ENCODE data around the gene R3HCC1L. TPM values are rescaled to one million over a fixed set of nuclear protein-coding genes. Genes with fewer than 3 reads are reported as not detected.
A peak's percentile ranks its signal among the peaks of the same experiment; 100 is the strongest.
"Not testable (repeated sequence)": the region's sequence is repeated elsewhere in the genome, so short reads cannot be mapped to it uniquely, and the experiment has no call there.

The R3HCC1L gene
- total RNA-seq, 1 donor from 2014 or later, result 15.1 TPM

DNA sequence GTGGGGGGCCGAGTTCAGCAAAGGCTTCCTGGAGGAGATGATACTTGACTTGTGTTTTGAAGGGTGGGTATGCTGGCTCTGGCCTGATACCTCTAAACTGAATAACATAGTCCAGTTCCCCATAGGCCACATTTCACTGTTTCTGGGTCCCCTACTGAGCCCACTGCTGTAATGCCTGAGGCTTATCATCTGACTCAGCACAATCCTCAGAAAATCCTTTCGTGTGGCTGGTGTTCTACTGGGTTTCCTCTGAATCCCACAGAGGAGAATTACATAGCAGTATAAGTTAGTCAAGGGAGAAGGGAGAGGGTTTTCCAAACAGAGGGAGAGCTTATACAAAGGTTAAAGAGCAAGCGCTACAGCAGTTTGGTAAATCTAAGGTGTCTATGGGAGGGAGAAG is 2.8 kb upstream of the R3HCC1L start:
- DNase-seq, result no peak

DNA sequence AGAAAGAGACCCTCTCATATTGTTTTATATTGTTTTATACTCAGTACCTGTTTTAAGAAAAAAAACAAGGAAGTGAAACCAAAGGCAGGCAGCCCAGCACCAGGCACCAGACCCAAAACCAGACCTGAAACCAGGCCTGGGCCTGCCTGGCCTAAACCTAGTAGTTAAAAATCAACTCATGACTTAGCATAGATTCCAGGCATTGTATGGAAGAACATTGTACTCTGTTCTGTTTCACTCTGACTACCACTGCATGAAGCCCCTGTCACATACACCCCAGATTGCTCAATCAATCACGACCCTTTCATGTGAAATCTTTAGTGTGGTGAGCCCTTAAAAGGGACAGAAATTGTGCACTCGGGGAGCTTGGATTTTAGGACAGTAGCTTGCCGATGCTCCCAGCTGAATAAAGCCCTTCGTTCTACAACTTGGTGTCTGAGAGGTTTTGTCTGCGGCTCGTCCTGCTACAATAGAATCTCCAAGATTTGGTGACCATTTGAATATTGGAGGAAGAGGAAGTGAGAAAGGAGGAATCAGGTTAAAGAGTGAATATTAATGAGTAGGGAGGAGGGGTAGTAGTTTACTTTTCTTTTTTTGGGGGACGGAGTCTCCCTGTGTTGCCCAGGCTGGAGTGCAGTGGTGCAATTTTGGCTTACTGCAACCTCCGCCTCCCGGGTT is 1.2 kb upstream of the R3HCC1L start:
- DNase-seq, result not testable (repeated sequence)

- DNase-seq, result peak; percentile 30
Observed at GRCh38 chr10:98134117-98134430, 383 bp upstream of the R3HCC1L start.

DNA sequence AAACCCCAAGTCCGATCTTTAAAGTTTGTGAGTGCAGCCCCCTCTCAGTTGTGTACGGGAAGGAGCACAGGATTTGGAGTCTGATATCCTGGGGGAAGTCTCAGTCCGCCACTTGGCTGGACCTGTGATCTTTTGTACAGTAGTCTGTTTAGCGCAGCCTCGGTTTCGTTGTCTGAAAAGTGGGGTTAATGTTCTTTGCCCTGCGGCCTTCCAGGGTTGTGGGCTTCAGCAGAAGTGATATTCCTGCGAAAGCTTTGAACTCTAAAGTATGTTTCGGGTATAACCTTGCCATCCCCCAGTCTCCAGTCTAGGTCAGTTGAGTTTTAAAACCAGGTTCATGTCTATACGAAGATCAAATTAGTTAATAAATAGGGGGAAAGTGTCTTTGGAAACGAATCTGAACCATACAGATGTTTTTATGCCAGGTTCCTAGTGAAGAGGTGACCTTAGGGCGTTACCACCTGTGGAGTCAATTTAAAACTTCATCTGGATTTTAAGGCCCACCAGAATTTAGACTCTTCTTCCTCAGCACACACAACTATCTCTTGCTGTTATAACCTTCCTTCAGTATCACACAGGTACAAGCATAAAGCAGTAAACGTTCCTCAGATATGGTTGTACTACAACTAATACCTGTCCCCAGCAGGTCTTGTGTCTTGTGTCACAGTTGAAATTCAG is 904 bp downstream of the R3HCC1L start:
- DNase-seq, result peak; percentile 24

DNA sequence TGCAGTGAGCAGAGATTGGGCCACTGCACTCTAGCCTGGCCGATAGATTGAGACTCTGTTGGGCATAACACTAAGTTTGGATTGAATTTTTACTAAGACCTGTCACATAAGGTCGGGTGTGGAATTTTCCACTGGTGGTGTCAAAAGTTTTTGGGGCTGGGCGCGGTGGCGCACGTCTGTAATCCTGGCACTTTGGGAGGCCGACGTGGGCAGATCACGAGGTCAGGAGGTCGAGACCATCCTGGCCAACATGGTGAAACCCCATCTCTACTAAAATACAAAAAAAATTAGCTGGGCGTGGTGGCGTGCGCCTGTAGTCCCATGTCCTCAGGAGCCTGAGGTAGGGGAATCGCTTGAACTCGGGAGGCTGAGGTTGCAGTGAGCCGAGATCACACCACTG is 2.3 kb downstream of the R3HCC1L start:
- DNase-seq, result not testable (repeated sequence)

- no peak for DNase-seq
Observed at GRCh38 chr10:98138031-98138430, 3.6 kb downstream of the R3HCC1L start.

DNA sequence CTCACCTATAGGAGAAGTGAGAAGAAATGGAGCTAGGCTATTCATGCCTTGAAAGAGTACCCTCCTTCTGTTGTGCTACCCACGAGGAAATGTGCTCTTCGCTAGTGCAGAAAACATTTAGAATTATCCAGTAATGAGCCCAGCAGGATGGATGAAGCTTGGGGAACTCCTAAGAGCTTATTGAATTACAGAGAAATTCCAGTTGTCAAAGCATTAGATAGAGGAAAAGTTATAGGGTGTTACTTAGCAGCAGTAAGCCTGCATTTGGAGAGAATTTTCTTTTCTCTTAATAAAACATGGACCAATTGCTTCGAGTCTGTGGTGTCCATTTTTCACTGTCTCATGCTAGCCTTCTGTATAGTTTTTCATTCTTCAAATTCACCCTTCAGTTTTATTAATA is 5.0 kb downstream of the R3HCC1L start:
- DNase-seq, result no peak

- DNase-seq, result no peak
Observed at GRCh38 chr10:98141484-98142073, 7.1 kb downstream of the R3HCC1L start.

GRCh38 chr10:98144985-98145384 is 10.5 kb downstream of the R3HCC1L start:
- DNase-seq, result no peak

GRCh38 chr10:98149858-98150257 is 15.4 kb downstream of the R3HCC1L start:
- DNase-seq, result no peak

DNA sequence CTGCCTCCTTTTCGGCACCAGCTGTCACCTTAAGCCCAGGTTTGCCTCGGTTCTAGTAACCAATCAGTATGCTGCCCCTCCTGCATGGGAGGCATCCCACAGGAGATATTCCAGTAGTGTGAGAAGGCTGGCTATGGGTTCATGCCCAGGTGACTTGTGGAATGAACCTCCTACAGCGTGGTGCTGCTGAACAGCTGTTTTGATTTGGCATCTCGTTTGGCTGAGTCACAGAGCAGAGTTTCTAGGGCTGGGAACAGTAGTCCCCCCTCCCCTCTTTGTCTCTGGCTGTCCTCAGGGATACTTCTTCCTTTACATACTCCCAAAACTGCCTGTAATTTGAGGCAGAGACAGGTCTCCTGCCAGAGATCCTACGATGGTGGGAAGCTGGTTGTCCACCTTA is 16.1 kb downstream of the R3HCC1L start:
- no peak for DNase-seq

DNA sequence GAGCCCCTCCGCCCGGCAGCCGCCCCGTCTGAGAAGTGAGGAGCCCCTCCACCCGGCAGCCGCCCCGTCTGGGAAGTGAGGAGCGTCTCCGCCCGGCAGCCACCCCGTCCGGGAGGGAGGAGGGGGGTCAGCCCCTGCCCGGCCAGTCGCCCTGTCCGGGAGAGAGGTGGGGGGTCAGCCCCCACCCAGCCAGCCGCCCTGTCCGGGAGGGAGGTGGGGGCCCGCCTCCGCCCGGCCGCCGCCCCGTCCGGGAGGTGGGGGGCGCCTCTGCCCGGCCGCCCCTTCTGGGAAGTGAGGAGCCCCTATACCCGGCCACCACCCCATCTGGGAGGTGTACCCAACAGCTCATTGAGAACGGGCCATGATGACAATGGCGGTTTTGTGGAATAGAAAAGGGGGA is 18.3 kb downstream of the R3HCC1L start:
- not testable (repeated sequence) for DNase-seq

DNA sequence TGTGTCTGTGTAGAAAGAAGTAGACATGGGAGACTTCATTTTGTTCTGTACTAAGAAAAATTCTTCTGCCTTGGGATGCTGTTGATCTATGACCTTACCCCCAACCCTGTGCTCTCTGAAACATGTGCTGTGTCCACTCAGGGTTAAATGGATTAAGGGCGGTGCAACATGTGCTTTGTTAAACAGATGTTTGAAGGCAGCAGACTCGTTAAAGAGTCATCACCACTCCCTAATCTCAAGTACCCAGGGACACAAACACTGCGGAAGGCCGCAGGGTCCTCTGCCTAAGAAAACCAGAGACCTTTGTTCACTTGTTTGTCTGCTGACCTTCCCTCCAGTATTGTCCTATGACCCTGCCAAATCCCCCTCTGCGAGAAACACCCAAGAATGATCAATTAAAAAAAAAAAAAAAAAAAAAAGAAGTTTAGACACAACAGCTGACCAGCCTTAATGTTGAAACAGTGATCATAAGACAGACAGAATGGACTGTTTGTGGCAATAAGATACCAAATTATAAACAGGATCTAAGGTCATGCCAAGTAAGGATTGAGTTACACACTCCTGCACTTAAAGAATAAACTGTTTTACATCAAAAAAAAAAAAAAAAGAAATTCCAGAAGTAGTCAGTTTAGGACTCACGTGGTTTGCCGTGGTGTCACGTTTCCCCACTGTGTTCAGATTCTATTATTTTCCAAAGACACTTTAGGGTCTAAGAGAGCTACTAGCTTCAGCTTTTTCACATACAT is 18.9 kb downstream of the R3HCC1L start:
- not testable (repeated sequence) for DNase-seq

DNA sequence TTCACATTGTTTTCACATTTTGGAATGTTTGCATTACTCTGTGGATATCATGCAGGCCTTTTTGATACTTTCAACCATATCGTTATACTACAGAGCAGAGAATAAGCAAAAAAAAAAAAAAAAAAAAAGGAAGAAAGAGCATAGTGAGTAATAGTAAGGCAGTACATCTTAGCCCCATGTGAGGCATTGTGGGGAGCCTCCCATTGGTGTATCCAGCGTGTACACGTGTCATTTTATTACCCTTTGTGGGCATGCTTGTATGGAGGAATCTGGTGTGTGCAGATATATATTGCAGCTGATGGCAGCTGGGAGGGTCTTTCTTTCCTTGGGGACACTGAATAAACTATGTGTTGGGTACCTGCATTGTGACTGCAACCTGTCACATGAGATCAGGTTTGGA is 19.6 kb downstream of the R3HCC1L start:
- no peak for DNase-seq

DNA sequence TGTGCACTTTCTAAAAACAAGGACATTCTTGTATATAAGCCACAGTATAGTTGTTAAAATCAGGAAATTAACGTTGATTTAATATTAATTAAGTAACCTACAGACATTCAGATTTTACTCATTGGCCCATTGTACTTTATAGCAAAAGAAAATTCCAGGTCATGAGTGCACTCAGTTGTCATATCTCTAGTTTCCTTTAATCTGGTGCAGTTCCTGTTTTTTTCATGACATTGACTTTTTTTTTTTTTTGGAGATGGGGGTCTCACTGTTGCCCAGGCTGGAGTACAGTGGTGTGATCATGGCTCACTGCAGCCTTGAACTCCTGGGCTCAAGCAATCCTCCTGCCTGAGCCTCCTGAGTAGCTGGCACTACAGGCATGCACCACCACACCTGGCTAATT is 24.1 kb downstream of the R3HCC1L start:
- no peak for DNase-seq

GRCh38 chr10:98163941-98164340 is 29.5 kb downstream of the R3HCC1L start:
- no peak for DNase-seq

DNA sequence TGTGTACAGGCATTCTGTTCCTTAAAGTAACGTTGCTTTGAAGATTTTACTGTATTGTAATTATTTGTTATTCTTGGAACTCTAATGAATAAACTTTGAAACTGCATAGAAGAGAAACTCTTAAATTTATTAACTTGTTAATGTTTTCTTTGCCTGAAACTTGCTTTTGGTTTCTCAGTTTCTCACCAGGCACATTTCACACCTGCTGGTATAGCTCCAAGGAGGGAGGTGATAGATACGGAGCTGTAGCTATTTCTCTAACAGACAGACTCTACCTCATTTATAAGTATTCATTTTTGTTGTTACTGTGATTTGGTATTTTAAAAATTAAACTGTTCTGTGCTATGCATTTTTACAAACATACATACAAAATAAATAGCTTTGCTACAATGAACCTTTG is 32.7 kb downstream of the R3HCC1L start:
- no peak for DNase-seq

GRCh38 chr10:98168147-98168546 is 33.7 kb downstream of the R3HCC1L start:
- DNase-seq, result no peak

DNA sequence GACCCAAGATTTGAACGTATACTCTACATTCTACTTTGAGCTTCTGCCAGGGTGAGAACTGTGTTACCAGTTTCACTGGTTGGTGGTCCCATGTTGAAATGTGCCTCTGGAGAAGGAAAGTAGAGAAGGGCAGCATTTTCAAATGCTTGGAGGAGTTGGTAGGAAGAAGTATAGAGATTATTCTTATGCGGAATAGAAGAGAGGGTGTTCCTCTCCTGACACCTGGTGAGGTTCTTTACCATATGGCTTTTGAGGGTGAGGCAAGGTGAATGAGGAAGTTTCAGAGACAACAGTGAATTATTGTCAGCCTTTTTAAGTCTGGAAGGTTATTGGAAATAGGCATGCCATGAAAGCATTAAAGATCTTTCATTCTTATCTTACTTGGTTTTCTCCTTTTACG is 34.3 kb downstream of the R3HCC1L start:
- no peak for DNase-seq

- DNase-seq, result no peak
Observed at GRCh38 chr10:98169379-98169778, 34.9 kb downstream of the R3HCC1L start.

DNA sequence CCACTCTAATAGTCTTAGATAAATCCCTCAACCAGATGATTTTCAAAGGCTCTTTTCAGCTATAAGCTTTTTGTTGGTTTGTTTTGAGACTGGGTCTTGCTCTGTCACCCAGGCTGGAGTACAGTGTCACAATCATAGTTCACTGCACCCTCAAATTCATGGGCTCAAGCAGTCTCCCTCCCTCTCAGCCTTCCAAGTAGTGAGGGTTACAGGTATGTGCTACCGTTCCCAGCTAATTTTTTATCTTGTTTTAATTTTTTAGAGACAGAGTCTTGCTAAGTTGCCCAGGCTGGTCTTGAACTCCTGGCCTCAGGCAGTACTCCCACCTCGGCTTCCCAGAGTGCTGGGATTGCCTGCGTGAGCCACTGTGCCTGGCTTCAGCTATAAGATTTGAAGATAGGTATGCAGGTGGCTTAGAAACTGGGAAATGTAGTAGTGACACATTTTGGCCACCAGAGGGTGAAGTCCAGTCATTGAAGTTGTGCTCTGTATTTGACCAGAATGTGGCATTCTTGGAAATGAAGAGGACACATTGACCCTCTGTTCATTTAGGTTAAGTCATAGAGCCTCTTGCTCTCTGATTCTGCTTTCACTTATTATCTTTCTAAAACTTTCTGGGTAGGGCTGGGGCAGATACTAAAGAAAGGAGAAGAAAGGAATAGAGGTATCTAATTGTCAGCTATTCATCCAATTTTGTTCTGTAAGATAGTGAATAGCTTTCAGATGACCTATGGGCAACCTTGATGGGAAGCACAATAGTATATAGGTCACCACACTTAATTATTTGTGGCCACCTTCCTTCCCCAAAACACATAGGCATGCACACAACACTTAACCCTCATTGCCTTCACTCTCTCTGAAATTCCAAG is 36.0 kb downstream of the R3HCC1L start:
- DNase-seq, result peak; percentile 11

DNA sequence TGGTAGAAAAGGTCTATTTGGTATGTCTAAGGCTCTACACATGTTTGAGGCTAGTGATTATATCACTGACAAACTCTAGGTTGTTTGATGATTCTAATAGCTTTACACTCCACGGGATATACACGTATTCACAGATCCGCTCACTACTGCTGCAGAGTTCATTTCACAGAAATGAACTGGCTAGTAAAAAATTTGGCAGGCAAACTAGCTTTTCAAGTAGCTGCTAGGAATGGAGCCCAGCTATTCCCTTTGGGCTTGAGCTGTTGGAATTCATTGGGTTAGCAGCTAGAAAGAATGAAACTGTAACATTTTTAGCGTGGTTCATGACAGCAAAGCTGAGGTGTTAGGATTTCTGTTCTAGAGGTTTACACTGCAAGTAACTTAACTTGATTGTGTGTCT is 37.6 kb downstream of the R3HCC1L start:
- peak; percentile 36 for DNase-seq

All from skin of body (tissue), 2 donors.